Common myeloid progenitor, CD34-positive (primary cell): Measurements from ENCODE around the gene MORN1.

Source experiments
- CTCF ChIA-PET: fragments of 350-600 bp; sonication (Branson Sonifier 250); formaldehyde crosslinking; loops from one replicate; lab custom pipeline; 2021; ENCODE audit warnings: antibody characterized with exemption; lab: Charles Lee
- POLR2A ChIA-PET: fragments of 350-600 bp; sonication (Branson Sonifier 250); formaldehyde crosslinking; loops from one replicate; lab custom pipeline; 2021; ENCODE audit warnings: antibody characterized with exemption; lab: Charles Lee
- DNase-seq, 3 donors: peaks; one replicate each; pipeline versions ENCODE4 v3.0.0 to v3.0.0-alpha.2; 2013
- H3K27ac ChIP-seq, 2 experiments: 1 replicate in 1 of 2; 2 replicates in 1 of 2; pipeline ENCODE4 v1.7.0; 2013; ENCODE audit warnings: inconsistent platforms in 2 of 2, low read length in 2 of 2, mild to moderate bottlenecking in 2 of 2, low read depth in 1 of 2, moderate library complexity in 1 of 2; ENCODE audit not compliant: severe bottlenecking in 2 of 2, insufficient read depth in 1 of 2, poor library complexity in 1 of 2
- H3K27me3 ChIP-seq, 5 experiments: replicated peaks in 2 of 5; 1 replicate in 3 of 5; 2 replicates in 2 of 5; pipeline versions ENCODE4 v1.6.1 to v1.7.0; 2013; ENCODE audit warnings: low read length in 4 of 5, mild to moderate bottlenecking in 2 of 5, moderate library complexity in 2 of 5, inconsistent platforms in 1 of 5; ENCODE audit not compliant: insufficient read depth in 5 of 5, control insufficient read depth in 4 of 5
- H3K36me3 ChIP-seq, 4 experiments: 1 replicate in 2 of 4; 2 replicates in 2 of 4; pipeline versions ENCODE4 v1.6.1 to v1.7.0; 2013; ENCODE audit warnings: low read length in 3 of 4, control low read depth in 1 of 4, mild to moderate bottlenecking in 1 of 4; ENCODE audit not compliant: control insufficient read depth in 4 of 4, insufficient read depth in 4 of 4
- H3K4me1 ChIP-seq, 4 experiments: 1 replicate in 3 of 4; 2 replicates in 1 of 4; pipeline versions ENCODE4 v1.6.1 to v1.7.1; 2013; ENCODE audit warnings: low read length in 3 of 4, mild to moderate bottlenecking in 3 of 4, control low read depth in 1 of 4, inconsistent platforms in 1 of 4, moderate library complexity in 1 of 4; ENCODE audit not compliant: control insufficient read depth in 4 of 4, insufficient read depth in 4 of 4; ENCODE audit errors: control extremely low read depth in 1 of 4
- H3K4me3 ChIP-seq, 7 experiments: 1 replicate in 4 of 7; 2 replicates in 3 of 7; pipeline versions ENCODE4 v1.5.1 to v1.7.0; 2013; ENCODE audit warnings: mild to moderate bottlenecking in 7 of 7, low read length in 6 of 7, moderate library complexity in 6 of 7, inconsistent platforms in 2 of 7, low read depth in 2 of 7, control low read depth in 1 of 7; ENCODE audit not compliant: insufficient read depth in 4 of 7, control insufficient read depth in 1 of 7; ENCODE audit errors: extremely low read depth in 1 of 7
- H3K9me3 ChIP-seq, 5 experiments: 1 replicate in 4 of 5; 2 replicates in 1 of 5; pipeline versions ENCODE4 v1.6.1 to v1.7.1; 2013; ENCODE audit warnings: low read length in 4 of 5, mild to moderate bottlenecking in 2 of 5, inconsistent platforms in 1 of 5, low read depth in 1 of 5, moderate library complexity in 1 of 5; ENCODE audit not compliant: control insufficient read depth in 4 of 5, insufficient read depth in 2 of 5; ENCODE audit errors: control extremely low read depth in 1 of 5
- WGBS: methylation state at CpG from one replicate; pipeline ENCODE4 v1.1.5; 2013; ENCODE audit not compliant: insufficient coverage; 5-methylcytosine and 5-hydroxymethylcytosine counted together

Gene MORN1

GRCh38 chr1:2274231-2274928, 117.0 kb downstream of the MORN1 start:
- Histone ChIP-seq H3K36me3 (peaks cover 0 to 7% (median 3%) of the 10 kb centered on the region in 4 experiments), H3K27me3 (no peaks in the 10 kb centered on the region), H3K9me3 (no peaks in the 10 kb centered on the region), H3K27ac (no peak overlapping the region), H3K4me3 (no peak overlapping the region), H3K4me1 (peaks cover 0 to 57% (median 42%) of the 10 kb centered on the region in 4 experiments)
- CTCF ChIA-PET, result interaction anchor here (1.5 kb wide), 1 partner anchor 9 kb away, joined by 7 read pairs; no protein-coding TSS in a partner anchor
- POLR2A ChIA-PET, result no interaction called here
- WGBS, result 94% methylated on average over 17 of the region's 24 CpGs
- DNase-seq, result no peak

- peaks cover 0 to 48% (median 33%) of the 10 kb centered on the region in 4 experiments for H3K4me1 ChIP-seq
- ChIA-PET POLR2A (interaction anchor here (1.0 to 1.1 kb wide), 2 partner anchors 17 to 78 kb away, joined by 3 to 4 read pairs; no protein-coding TSS in a partner anchor), CTCF (interaction anchor here (1.0 kb wide), 1 partner anchor 17 kb away, joined by 3 read pairs; no protein-coding TSS in a partner anchor)
- 97% methylated on average over 28 of the region's 29 CpGs for WGBS
- H3K9me3 ChIP-seq, result no peaks in the 10 kb centered on the region
- no peak overlapping the region for H3K27ac ChIP-seq
- no peaks in the 10 kb centered on the region for H3K27me3 ChIP-seq
- H3K4me3 ChIP-seq, result no peak overlapping the region
- DNase-seq, result no peak
- peaks cover 0 to 7% (median 3%) of the 10 kb centered on the region in 4 experiments for H3K36me3 ChIP-seq
Measured at GRCh38 chr1:2273401-2274090, 117.8 kb downstream of the MORN1 start.

GRCh38 chr1:2272686-2273400, 118.5 kb downstream of the MORN1 start:
- Histone ChIP-seq H3K36me3 (peaks cover 0 to 5% (median 2%) of the 10 kb centered on the region in 4 experiments), H3K27ac (no peak overlapping the region), H3K4me3 (no peak overlapping the region), H3K27me3 (no peaks in the 10 kb centered on the region), H3K9me3 (no peaks in the 10 kb centered on the region), H3K4me1 (peaks cover 0 to 41% (median 26%) of the 10 kb centered on the region in 4 experiments)
- 90% methylated on average over 16 of the region's 28 CpGs for WGBS
- ChIA-PET POLR2A (interaction anchor here (1.0 to 1.1 kb wide), 2 partner anchors 18 to 78 kb away, joined by 3 to 4 read pairs; no protein-coding TSS in a partner anchor), CTCF (interaction anchor here (1.0 kb wide), 2 partner anchors 16 kb away, joined by 3 read pairs; no protein-coding TSS in a partner anchor)
- no peak for DNase-seq

DNA sequence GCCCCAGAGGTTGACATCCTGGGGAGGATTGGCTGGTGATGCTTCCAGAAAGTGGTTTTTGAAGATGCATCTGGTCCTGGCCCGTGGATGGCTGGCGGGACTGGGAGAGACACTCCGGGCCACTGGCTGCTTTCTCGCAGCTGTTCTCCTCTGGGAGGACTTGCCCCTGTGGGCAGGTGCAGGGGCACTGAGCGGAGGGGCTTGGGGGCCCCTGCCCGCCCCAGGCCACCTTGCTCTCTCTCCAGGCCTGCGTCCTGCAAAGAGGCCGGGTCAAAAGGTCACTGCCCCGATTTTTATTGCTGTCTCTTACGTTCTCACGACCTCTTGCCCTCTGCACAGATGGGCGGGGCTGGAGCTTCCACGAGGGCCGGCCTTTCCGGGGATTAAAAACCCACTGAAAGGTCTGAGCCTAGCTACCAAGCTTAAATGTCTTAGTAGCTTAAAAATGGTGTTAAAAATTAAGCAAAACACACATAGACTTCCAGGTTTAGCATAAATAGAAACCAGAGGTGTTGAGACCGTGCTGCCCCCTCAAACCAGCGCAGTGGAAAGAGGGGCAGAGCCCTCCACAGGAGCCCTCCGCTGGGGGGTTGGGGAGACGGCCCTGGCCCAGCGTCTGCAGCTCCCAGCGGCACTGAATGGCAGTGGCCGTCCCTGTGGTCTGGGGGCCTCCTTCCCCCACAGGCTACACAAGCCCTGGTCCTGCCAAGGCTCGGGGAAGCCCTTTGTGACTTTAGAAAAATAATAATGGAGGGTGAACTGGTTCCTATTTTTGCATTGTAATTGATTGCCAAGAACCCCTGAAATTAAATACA, 119.3 kb downstream of the MORN1 start:
- no peaks in the 10 kb centered on the region for H3K9me3 ChIP-seq
- H3K27me3 ChIP-seq, result no peaks in the 10 kb centered on the region
- ChIA-PET CTCF (interaction anchor here (1.0 kb wide), 1 partner anchor 17 kb away, joined by 3 read pairs; no protein-coding TSS in a partner anchor), POLR2A (interaction anchor here (1.2 kb wide), 1 partner anchor 29 kb away, joined by 3 read pairs; no protein-coding TSS in a partner anchor)
- H3K36me3 ChIP-seq, result peaks cover 0 to 2% (median 0%) of the 10 kb centered on the region in 4 experiments
- H3K27ac ChIP-seq, result no peak overlapping the region
- 98% methylated on average over 11 of the region's 23 CpGs for whole genome bisulfite sequencing
- DNase-seq, result no peak
- H3K4me3 ChIP-seq, result no peak overlapping the region
- peaks cover 0 to 38% (median 24%) of the 10 kb centered on the region in 4 experiments for H3K4me1 ChIP-seq
